ENCODE results near the gene ADGRB2.

Gene ADGRB2

GRCh38 chr1:31752258-31752657 lies 11.9 kb downstream of the ADGRB2 start:
- in situ Hi-C loops (cut with MboI; ENCODE audit: low sequenced_read_pairs): no loop called here

DNA sequence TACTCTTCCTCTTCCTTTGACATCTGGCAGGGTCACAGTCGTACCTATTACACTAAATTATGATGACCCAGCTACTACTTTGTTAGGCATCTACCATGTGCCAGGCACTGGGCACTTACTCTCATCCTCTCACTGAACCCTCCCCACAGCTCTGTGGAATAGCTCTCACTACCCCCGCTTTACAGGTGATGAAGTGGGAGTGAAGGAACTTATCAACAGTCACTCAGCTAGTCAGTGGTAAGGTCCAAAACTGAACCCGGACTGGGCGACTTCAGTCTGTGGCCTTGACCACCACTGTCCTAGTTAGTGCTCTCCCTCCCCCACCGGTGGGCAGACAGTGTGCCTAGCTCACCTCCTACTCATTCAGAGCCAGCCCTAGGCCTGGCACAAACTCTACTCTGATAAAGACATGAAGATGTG lies 12.3 kb downstream of the ADGRB2 start:
- in situ Hi-C loops (cut with MboI; ENCODE audit: low sequenced_read_pairs): no loop called here

DNA sequence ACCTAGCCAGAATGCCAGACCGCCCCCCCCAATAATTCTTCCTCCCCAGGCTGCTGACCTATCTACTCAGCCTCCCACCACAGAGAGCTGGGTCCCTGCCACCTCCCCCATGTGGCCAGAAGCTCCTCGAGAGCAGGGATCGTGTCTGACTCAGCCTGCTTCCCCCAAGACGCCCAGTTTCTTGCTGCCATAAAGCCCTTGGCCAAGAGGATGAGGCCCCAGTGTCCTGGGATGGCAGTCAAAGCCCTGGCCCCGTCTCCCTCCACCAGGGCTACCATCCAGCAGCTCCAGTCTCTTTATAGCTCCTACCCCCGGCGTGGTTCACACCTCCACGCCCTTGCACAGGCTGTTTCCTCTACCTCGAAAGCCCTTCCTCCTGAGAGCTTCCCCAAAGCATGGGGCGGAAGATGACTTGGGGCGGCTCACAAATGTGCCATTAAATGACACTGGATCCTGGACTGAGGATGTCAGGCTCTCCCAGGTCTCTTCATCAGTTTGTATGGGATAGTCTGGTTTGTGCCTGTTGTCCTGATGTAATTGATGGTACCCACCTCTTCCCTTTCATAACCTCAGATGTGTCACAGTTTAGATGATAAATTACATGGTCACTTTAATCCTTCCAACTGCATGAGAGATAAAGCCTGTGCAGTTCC lies 13.2 kb downstream of the ADGRB2 start:
- in situ Hi-C loops (cut with MboI; ENCODE audit: low sequenced_read_pairs): no loop called here

DNA sequence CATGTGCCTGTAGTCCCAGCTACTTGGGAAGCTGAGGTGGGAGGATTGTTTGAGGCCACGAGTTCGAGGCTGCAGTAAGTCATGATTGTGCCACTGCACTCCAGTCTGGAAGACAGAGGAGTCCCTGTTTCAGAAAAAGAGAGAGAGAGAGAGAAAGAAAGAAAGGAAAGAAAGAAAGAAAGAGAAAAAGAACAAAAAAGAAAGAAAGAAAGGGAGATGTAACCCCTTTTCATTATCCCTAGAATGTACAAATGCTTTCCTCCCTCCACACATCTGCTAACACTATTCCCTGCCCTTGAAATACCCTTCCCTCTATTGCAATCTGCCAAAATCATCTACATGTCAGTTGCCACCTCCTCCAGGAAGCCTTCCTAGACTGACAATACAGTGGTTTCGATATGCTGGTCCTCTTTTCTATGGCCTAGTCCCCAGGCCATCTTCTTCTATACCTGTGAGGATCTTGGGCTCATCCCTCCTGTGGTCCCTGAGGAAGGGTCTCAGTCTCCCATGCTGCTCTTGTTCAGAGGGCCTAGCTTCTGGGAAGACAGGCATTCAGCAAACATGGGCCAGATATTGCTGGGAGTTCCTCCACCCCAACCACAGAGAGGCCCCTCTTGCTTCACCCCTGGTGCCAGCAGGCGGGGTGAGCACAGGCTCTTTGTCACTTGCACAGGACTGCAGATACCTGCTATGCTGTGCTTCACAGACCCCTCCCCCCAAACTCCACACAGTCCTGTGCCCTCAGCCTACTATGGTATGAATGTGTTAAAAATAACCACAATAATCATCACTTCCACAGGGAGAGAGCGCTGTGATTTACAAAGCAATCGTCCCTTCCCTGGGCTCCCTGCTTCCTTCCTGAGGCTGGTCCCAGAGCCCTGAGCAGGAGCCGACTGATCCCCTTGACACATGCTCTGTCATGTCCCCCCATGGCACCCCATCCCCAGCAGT lies 14.1 kb downstream of the ADGRB2 start:
- in situ Hi-C loops (cut with MboI; ENCODE audit: low sequenced_read_pairs): no loop called here

DNA sequence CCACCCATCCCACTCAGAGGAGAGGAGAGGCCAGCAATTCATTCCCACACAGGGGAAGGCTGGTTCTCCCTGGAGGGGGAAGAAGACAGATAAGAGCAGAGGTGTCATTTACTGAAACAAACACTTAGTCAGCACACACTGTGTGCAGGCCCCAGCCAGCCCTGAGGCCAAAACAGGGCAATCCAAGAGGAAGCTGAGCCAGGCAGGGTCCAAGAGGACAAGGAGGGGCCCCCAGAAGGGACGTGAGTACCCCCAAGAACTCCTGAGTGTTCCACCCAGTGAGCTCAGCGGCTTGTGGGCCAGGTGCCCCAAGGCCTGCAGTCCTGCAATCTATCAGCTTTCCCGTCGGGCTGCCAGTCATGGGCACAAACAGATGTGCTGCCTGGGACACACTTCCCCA lies 15.8 kb downstream of the ADGRB2 start:
- in situ Hi-C loops (cut with MboI; ENCODE audit: low sequenced_read_pairs): no loop called here

- in situ Hi-C loops (cut with MboI; ENCODE audit: low sequenced_read_pairs): no loop called here
Measured at GRCh38 chr1:31747304-31747703, 16.8 kb downstream of the ADGRB2 start.

DNA sequence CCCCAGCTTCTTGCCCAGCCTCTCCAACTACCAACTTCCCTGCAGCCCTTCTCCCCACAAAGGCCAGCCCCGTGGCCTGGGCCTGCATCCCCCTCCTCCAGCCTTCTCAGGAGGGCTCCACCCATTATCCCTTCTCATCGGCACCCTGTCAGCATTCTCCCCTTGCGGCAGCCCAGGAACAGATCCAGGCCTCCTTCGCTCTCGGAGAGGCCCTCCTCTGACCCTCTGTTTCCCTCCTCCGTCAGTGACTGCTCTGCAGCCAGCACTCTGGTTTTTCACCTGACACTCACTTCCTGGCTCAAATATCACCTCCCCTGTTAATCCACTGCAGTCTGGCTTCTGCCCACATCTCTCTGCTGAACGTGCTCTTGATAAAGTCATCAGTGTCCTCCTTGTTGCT lies 17.5 kb downstream of the ADGRB2 start:
- in situ Hi-C loops (cut with MboI; ENCODE audit: low sequenced_read_pairs): no loop called here

GRCh38 chr1:31745946-31746670 lies 18.0 kb downstream of the ADGRB2 start:
- in situ Hi-C loops (cut with MboI; ENCODE audit: low sequenced_read_pairs): no loop called here

- in situ Hi-C loops (cut with MboI; ENCODE audit: low sequenced_read_pairs): no loop called here
Measured at GRCh38 chr1:31745096-31745945, 18.8 kb downstream of the ADGRB2 start.

DNA sequence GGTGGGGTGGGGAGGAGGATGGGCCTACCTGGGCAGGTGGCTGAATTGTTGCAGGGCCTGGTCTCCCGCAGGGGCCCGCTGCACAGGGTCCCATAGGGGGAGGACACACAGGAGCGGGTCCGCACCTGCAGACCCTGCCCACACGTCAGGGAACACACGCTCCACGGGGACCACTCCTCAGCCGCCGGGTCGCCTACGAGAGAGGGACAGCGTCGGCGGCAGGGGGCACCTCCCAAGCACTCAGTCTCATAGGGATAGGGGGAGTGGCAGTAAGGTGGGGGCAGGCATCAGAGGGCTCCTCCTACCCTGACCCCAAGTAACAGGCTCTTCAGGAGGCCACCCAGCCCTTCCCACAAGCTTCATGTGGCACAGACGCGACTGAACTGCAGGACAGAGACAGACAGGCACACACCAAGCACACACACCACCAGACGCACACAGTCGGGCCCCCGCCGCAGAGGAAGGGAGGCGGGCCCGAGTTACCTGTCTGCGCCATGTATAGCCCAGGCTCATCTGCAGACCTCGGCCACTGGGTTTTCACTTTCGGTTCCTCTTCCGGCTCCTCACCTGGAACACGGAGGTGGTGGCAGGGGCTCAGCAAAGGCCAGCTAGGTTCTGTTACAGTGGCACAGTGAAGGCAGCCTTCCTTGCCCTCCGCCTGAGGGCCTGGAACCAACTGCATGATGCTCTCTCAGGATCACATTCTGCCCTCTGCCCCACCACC lies 19.8 kb downstream of the ADGRB2 start:
- in situ Hi-C loops (cut with MboI; ENCODE audit: low sequenced_read_pairs): no loop called here

- in situ Hi-C loops (cut with MboI; ENCODE audit: low sequenced_read_pairs): no loop called here
Measured at GRCh38 chr1:31742462-31743212, 21.5 kb downstream of the ADGRB2 start.

- in situ Hi-C loops (cut with MboI; ENCODE audit: low sequenced_read_pairs): no loop called here
Measured at GRCh38 chr1:31739346-31739745, 24.8 kb downstream of the ADGRB2 start.

GRCh38 chr1:31736675-31737074 lies 27.5 kb downstream of the ADGRB2 start:
- in situ Hi-C loops (cut with MboI; ENCODE audit: low sequenced_read_pairs): no loop called here

DNA sequence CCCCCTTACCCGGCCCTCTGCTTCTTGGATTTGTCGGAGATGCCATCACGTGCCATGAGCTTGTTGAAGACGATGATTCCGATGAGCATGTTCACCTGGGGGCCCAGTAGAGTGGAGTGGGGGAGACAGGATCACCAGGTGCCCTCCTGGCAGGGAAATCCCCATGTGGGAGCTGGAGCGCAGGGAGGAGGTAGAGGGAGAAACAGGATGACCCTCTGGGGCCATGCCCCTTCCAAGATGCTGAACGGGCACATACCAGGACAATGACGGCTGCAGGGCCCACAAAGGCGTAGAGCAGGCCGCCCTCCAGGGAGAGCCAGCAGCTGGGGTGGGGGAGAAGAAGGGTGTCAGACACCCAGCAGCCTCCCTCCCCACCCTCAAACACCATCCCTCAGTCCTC lies 28.6 kb downstream of the ADGRB2 start:
- in situ Hi-C loops (cut with MboI; ENCODE audit: low sequenced_read_pairs): no loop called here

DNA sequence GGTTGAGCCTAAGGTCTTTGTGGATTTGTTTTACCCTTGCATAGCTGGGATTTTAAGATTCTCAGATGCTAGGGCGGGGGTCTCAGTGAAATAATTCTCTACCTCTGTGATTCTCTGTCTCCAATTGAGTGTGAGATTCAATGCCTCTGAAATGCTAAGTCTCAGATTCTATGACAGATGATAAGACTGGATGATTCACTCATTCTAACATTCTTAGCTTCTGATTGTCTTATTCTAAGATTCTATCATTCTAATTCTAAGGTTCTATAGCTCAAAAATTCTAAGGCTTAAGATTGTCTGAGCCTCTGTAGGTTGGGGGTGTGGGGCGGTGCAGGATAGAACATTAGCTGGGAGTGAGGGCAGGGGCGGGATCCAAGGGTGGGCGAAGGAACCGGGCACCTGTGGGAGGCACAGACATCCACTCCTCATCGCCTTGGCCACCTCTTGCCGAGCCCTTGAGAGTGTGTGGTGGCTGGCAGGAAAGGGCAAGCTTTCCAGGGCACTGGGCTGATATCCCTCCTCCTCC lies 29.5 kb downstream of the ADGRB2 start:
- in situ Hi-C loops (cut with MboI; ENCODE audit: low sequenced_read_pairs): no loop called here

DNA sequence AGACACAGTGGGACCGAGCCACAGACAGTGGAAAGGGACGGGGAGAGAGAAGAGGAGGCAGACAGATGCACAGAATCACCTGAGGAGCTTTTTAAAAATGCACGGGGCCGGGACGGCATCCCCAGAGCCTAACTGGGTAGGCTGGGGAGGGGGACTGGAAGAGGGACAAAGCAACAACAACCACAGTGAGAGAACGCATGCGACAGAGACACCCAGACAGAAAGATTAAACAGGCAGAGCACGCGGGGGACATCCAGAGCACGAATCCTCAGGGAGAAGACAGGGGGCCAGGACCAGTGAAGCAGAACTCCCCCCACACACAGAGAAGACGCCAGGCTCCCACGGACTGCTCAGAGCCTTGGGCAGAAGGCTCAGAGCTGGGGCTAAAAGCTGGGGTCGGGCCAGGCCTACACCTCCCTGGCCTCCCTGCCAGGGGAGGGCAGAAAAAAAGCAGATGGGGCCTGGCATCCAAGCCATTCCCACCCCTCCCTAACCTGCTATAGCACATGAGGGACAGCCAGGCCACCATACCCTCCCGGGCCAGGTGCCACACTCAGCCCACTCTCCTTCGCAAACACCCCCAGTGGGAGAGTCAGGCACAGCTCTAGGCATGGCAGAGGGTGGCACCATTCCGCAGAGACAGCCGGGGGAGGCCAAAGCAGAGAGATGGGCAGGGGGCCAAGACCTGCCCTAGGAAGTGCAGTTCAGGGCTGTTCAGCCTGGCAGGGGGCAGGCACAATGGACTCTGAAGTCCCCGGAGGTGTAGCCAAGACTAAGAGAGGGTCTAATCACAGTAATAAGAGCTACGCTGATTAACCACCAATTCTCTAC lies 30.5 kb downstream of the ADGRB2 start:
- in situ Hi-C loops (cut with MboI; ENCODE audit: low sequenced_read_pairs): no loop called here

DNA sequence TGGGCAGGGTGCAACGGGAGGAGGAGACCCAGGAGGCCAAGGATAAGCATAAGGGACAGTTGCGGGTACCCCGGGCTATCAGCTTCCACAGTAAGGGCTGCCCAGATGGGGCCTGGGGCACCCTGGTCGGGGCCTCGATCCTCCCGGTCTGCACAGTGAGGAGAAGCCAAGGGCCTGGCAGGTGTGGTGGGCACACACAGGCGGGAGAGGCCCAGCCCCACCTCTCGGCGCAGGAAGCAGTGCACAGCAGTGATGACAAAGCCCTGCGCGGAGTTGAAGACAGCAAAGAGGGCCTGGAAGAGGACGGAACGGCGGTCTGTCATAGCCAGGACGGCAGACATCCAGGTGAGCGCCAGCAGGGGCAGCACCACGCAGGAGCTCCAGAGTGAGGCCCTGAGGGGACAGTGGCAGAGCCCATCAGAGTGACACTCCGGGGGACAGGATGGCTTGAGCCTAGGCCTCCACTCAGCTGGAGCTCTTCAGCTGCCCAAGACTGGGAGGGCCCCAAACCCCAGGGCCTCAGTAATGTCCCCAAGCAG lies 31.3 kb downstream of the ADGRB2 start:
- in situ Hi-C loops (cut with MboI; ENCODE audit: low sequenced_read_pairs): no loop called here

DNA sequence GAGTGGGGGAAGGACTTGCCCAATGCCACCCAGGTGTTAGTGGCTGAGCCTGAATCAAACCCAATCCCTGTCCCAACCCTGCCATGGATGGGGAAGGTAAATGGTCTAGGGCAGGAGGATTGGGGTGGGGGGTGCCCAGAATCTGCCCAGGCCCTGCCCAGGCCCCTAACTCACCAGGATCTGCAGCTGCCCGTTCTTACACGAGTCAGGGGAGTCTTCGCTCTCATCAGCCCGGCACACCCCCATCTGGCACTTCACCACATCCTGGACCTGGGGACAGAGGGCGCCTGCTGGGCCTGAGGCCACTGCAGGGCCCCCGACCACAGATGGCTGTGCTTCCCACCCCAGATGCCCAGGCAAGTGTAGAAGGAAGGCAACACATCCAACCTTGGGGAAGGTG lies 31.8 kb downstream of the ADGRB2 start:
- in situ Hi-C loops (cut with MboI; ENCODE audit: low sequenced_read_pairs): no loop called here

Measured in HL-60/S4 treated with phorbol 12-myristate 13-acetate at 8.2 ng/mL for 4 days and 3 days (cell line).